Ascending aorta (tissue), 2 donors: ENCODE measurements around the gene HSD3B2. TPM values are rescaled to one million over a fixed set of nuclear protein-coding genes. Genes with fewer than 3 reads are reported as not detected.

Experiments
- DNase-seq, 2 donors: peaks; one replicate each; pipeline ENCODE4 v3.0.0-alpha.2; 2019; ENCODE audit warnings: low spot score in 2 of 2
- H3K27ac ChIP-seq, 2 donors: fragments of 200-600 bp; sonication (generic); one replicate each; pipeline ENCODE4 v1.5.1; 2016 to 2017; ENCODE audit warnings: mild to moderate bottlenecking in 1 of 2
- H3K27me3 ChIP-seq: fragments of 200-600 bp; sonication (generic); one replicate; pipeline ENCODE4 v1.5.1; 2017
- H3K36me3 ChIP-seq, 2 donors: fragments of 200-600 bp; sonication (generic); one replicate each; pipeline ENCODE4 v1.5.1; 2016
- H3K4me1 ChIP-seq, 2 donors: fragments of 200-600 bp; sonication (generic); one replicate each; pipeline ENCODE4 v1.5.1; 2016 to 2017; ENCODE audit warnings: mild to moderate bottlenecking in 1 of 2
- H3K4me3 ChIP-seq, 2 donors: fragments of 200-600 bp; sonication (generic); one replicate each; pipeline ENCODE4 v1.5.1; 2016 to 2017; ENCODE audit warnings: mild to moderate bottlenecking in 1 of 2
- H3K9me3 ChIP-seq, 2 donors: fragments of 200-600 bp; sonication (generic); one replicate each; pipeline ENCODE4 v1.5.1; 2016
- CTCF ChIP-seq, 3 experiments: fragments of 200-600 bp in 2 of 3; fragments of 450-650 bp in 1 of 3; sonication (generic) in 2 of 3; IDR thresholded peaks; one replicate each; pipeline ENCODE4 v1.5.1; 2016 to 2019; ENCODE audit warnings: antibody characterized with exemption in 3 of 3, mild to moderate bottlenecking in 1 of 3, moderate library complexity in 1 of 3
- intact Hi-C: fragments of 100-400 bp; cut with DNase I; formaldehyde crosslinking; loops from one replicate; pipeline ENCODE4 v1.15.1; 2023
- total RNA-seq: library from RNA; depleted of rRNA; stranded (reverse); fragments of >200 nt; gene quantifications from one replicate; pipeline ENCODE4 v1.1.0, GENCODE V29; 2016

HSD3B2 gene
- total RNA-seq, 1 donor from 2014 or later: 9.9 TPM

DNA sequence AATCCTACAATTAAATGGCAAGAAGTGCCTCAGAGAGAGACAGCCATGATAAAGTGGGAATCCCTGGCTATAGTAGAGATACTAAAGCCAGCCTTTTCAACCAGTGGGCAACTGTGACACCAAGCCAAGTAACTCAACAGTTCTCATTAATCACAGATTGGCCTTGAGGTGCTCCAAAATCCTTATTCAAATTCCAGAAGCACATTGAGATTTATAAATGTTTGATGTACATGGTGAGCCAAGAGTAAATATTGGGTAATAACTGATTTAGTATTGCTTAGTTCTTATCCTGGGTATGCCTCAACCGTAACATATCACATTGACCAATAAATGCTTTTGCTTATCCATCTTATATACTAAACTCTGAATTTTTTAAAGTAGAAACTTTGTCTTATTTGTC lies 29.3 kb upstream of the HSD3B2 start:
- DNase-seq: no peak
- intact Hi-C loops: no loop called here
- H3K9me3 ChIP-seq: no peaks in the 10 kb centered on the region
- no peaks in the 10 kb centered on the region for H3K27me3 ChIP-seq
- no peaks in the 10 kb centered on the region for H3K36me3 ChIP-seq
- no peak for TF ChIP-seq CTCF (IDR thresholded peaks at IDR 0.05)
- no peak overlapping the region for H3K27ac ChIP-seq
- H3K4me3 ChIP-seq: no peak overlapping the region
- H3K4me1 ChIP-seq: no peaks in the 10 kb centered on the region

GRCh38 chr1:119387858-119388257 lies 27.1 kb upstream of the HSD3B2 start:
- Histone ChIP-seq H3K4me1 (no peaks in the 10 kb centered on the region), H3K36me3 (no peaks in the 10 kb centered on the region), H3K9me3 (no peaks in the 10 kb centered on the region), H3K27ac (no peak overlapping the region), H3K4me3 (no peak overlapping the region), H3K27me3 (no peaks in the 10 kb centered on the region)
- no peak for DNase-seq
- no peak for TF ChIP-seq CTCF (IDR thresholded peaks at IDR 0.05)
- intact Hi-C loops: no loop called here

DNA sequence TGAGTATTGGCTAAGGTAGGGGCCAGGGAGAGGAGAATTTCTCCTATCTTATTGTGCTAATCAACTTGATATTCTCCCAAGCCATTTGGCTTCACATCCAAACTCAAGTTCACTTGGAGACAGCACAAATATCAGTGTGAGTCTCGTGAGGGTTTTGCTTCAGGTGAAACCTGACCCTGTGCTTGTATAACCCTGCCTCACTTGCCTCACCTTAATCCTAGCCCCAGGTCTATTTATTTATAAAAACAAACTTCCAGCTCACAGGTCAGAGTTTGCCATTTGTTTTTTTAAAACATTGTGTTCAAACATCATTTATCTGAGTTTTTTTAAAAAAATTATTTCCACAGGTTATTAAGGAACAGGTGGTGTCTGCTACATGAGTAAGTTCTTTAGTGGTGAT lies 26.5 kb upstream of the HSD3B2 start:
- H3K4me3 ChIP-seq: no peak overlapping the region
- TF ChIP-seq CTCF (IDR thresholded peaks at IDR 0.05): no peak
- no peaks in the 10 kb centered on the region for H3K4me1 ChIP-seq
- intact Hi-C loops: no loop called here
- H3K9me3 ChIP-seq: no peaks in the 10 kb centered on the region
- no peaks in the 10 kb centered on the region for H3K36me3 ChIP-seq
- DNase-seq: no peak
- no peaks in the 10 kb centered on the region for H3K27me3 ChIP-seq
- no peak overlapping the region for H3K27ac ChIP-seq

- no peaks in the 10 kb centered on the region for H3K9me3 ChIP-seq
- H3K27me3 ChIP-seq: no peaks in the 10 kb centered on the region
- TF ChIP-seq CTCF (IDR thresholded peaks at IDR 0.05): no peak
- no peak for DNase-seq
- intact Hi-C loops: no loop called here
- no peak overlapping the region for H3K4me3 ChIP-seq
- no peaks in the 10 kb centered on the region for H3K36me3 ChIP-seq
- no peak overlapping the region for H3K27ac ChIP-seq
- no peaks in the 10 kb centered on the region for H3K4me1 ChIP-seq
Measured at GRCh38 chr1:119390526-119390925, 24.4 kb upstream of the HSD3B2 start.

GRCh38 chr1:119391749-119392148 lies 23.2 kb upstream of the HSD3B2 start:
- intact Hi-C loops: no loop called here
- no peak overlapping the region for H3K27ac ChIP-seq

More at GRCh38 chr1:119391749-119392148, 23.2 kb upstream of the HSD3B2 start:
- no peaks in the 10 kb centered on the region for H3K4me1 ChIP-seq
- no peaks in the 10 kb centered on the region for H3K36me3 ChIP-seq
- no peak for DNase-seq
- TF ChIP-seq CTCF (IDR thresholded peaks at IDR 0.05): no peak
- no peak overlapping the region for H3K4me3 ChIP-seq
- H3K27me3 ChIP-seq: no peaks in the 10 kb centered on the region
- H3K9me3 ChIP-seq: no peaks in the 10 kb centered on the region
